H9 (cell line): ENCODE results near the gene SCN5A. TPM values are rescaled to one million over a fixed set of nuclear protein-coding genes. Genes with fewer than 3 reads are reported as not detected.

ENCODE experiments used
- DNase-seq: peaks from one replicate; pipeline ENCODE4 v3.0.0-alpha.2; 2017
- H2AFZ ChIP-seq: one replicate; pipeline ENCODE4 v1.6.1; 2013; ENCODE audit warnings: mild to moderate bottlenecking, low read length, control low read depth, moderate library complexity
- H2AK5ac ChIP-seq: 2 replicates; pipeline ENCODE4 v1.6.1; 2013; ENCODE audit warnings: low read length, control low read depth, mixed read lengths; ENCODE audit not compliant: insufficient read length
- H2BK120ac ChIP-seq: one replicate; pipeline ENCODE4 v1.6.1; 2013; ENCODE audit warnings: low read depth, mild to moderate bottlenecking, low read length, control low read depth, inconsistent platforms; ENCODE audit not compliant: poor library complexity, severe bottlenecking
- H2BK12ac ChIP-seq: 2 replicates; pipeline ENCODE4 v1.6.1; 2013; ENCODE audit warnings: low read length, control low read depth, mixed read lengths, low read depth; ENCODE audit not compliant: insufficient read length
- H2BK15ac ChIP-seq: 2 replicates; pipeline ENCODE4 v1.6.1; 2013; ENCODE audit warnings: low read depth, low read length, control low read depth
- H2BK20ac ChIP-seq: one replicate; pipeline ENCODE4 v1.6.1; 2013; ENCODE audit warnings: low read depth, mild to moderate bottlenecking, low read length, control low read depth, inconsistent platforms; ENCODE audit not compliant: poor library complexity, severe bottlenecking
- H2BK5ac ChIP-seq: 2 replicates; pipeline ENCODE4 v1.6.1; 2013; ENCODE audit warnings: low read length, control low read depth, mixed read lengths; ENCODE audit not compliant: insufficient read length
- H3K14ac ChIP-seq: 2 replicates; pipeline ENCODE4 v1.6.1; 2013; ENCODE audit warnings: low read length, control low read depth; ENCODE audit not compliant: insufficient read depth
- H3K18ac ChIP-seq: 2 replicates; pipeline ENCODE4 v1.6.1; 2013; ENCODE audit warnings: low read depth, mild to moderate bottlenecking, mixed read lengths, low read length, control low read depth; ENCODE audit not compliant: insufficient read length
- H3K23ac ChIP-seq: 2 replicates; pipeline ENCODE4 v1.6.1; 2013; ENCODE audit warnings: low read length, control low read depth, mixed read lengths, low read depth; ENCODE audit not compliant: insufficient read length
- H3K23me2 ChIP-seq: 2 replicates; pipeline ENCODE4 v1.6.1; 2013; ENCODE audit warnings: low read depth, mild to moderate bottlenecking, mixed read lengths, low read length, control low read depth; ENCODE audit not compliant: insufficient read length, poor library complexity, severe bottlenecking
- H3K27ac ChIP-seq: 2 replicates; pipeline ENCODE4 v1.5.1; 2013; ENCODE audit warnings: low read length, control low read depth, mixed read lengths, low read depth; ENCODE audit not compliant: insufficient read length
- H3K27me3 ChIP-seq: 2 replicates; pipeline ENCODE4 v1.6.1; 2013; ENCODE audit warnings: low read length, control low read depth, inconsistent platforms; ENCODE audit not compliant: insufficient read depth
- H3K4ac ChIP-seq: 2 replicates; pipeline ENCODE4 v1.6.1; 2013; ENCODE audit warnings: low read depth, mild to moderate bottlenecking, control low read depth, inconsistent platforms, low read length, moderate library complexity
- H3K4me1 ChIP-seq: 2 replicates; pipeline ENCODE4 v1.6.1; 2013; ENCODE audit warnings: low read length, control low read depth, inconsistent platforms; ENCODE audit not compliant: insufficient read depth
- H3K4me2 ChIP-seq: 2 replicates; pipeline ENCODE4 v1.6.1; 2013; ENCODE audit warnings: low read length, control low read depth, mixed read lengths; ENCODE audit not compliant: insufficient read length, insufficient read depth
- H3K56ac ChIP-seq: 2 replicates; pipeline ENCODE4 v1.6.1; 2013; ENCODE audit warnings: low read depth, mild to moderate bottlenecking, mixed read lengths, low read length, control low read depth; ENCODE audit not compliant: insufficient read length
- H3K79me1 ChIP-seq: 2 replicates; pipeline ENCODE4 v1.6.1; 2013; ENCODE audit warnings: low read depth, mild to moderate bottlenecking, moderate library complexity, low read length, control low read depth, inconsistent platforms; ENCODE audit not compliant: insufficient read depth, poor library complexity, severe bottlenecking
- H3K79me2 ChIP-seq: 2 replicates; pipeline ENCODE4 v1.6.1; 2013; ENCODE audit warnings: low read length, control low read depth, inconsistent platforms; ENCODE audit not compliant: insufficient read depth
- H3K9ac ChIP-seq: 2 replicates; pipeline ENCODE4 v1.6.1; 2013; ENCODE audit warnings: low read length, control low read depth, mixed read lengths; ENCODE audit not compliant: insufficient read length; ENCODE audit errors: extremely low read depth
- H3K9me3 ChIP-seq: one replicate; pipeline ENCODE4 v1.6.1; 2013; ENCODE audit warnings: low read depth, low read length, inconsistent platforms; ENCODE audit not compliant: control insufficient read depth
- H3T11ph ChIP-seq: one replicate; pipeline ENCODE4 v1.6.1; 2013; ENCODE audit warnings: mild to moderate bottlenecking, low read length, control low read depth, inconsistent platforms
- H4K20me1 ChIP-seq: one replicate; pipeline ENCODE4 v1.6.1; 2013; ENCODE audit not compliant: control insufficient read depth, insufficient read length, insufficient read depth
- H4K5ac ChIP-seq: 2 replicates; pipeline ENCODE4 v1.6.1; 2013; ENCODE audit warnings: low read depth, mild to moderate bottlenecking, mixed read lengths, low read length, control low read depth; ENCODE audit not compliant: insufficient read length
- H4K8ac ChIP-seq: replicated peaks from 2 replicates; pipeline ENCODE4 v1.6.1; 2013; ENCODE audit warnings: low read length, control low read depth, mixed read lengths, low read depth; ENCODE audit not compliant: insufficient read length
- H4K91ac ChIP-seq: 2 replicates; pipeline ENCODE4 v1.6.1; 2013; ENCODE audit warnings: low read depth, mild to moderate bottlenecking, moderate library complexity, mixed read lengths, low read length, control low read depth; ENCODE audit not compliant: insufficient read length
- H3K27ac Mint-ChIP-seq, 3 experiments: 2 replicates in 2 of 3; 3 replicates in 1 of 3; pipeline ENCODE4 v1.8.0; 2020 to 2021; ENCODE audit warnings: mixed read lengths in 3 of 3, mild to moderate bottlenecking in 1 of 3, moderate library complexity in 1 of 3
- H3K27me3 Mint-ChIP-seq: 2 replicates; pipeline ENCODE4 v1.8.0; 2021; ENCODE audit warnings: low read depth, mild to moderate bottlenecking, moderate library complexity, mixed read lengths
- H3K36me3 Mint-ChIP-seq, 3 experiments: 2 replicates in 2 of 3; 3 replicates in 1 of 3; pipeline ENCODE4 v1.8.0; 2020 to 2021; ENCODE audit warnings: low read depth in 3 of 3, mixed read lengths in 3 of 3; ENCODE audit not compliant: insufficient read depth in 1 of 3
- H3K4me1 Mint-ChIP-seq, 2 experiments: 2 replicates each; pipeline ENCODE4 v1.8.0; 2020; ENCODE audit warnings: mixed read lengths in 2 of 2
- H3K4me3 Mint-ChIP-seq, 2 experiments: 2 replicates in 1 of 2; 3 replicates in 1 of 2; pipeline ENCODE4 v1.8.0; 2020 to 2021; ENCODE audit warnings: mild to moderate bottlenecking in 2 of 2, mixed read lengths in 2 of 2, moderate library complexity in 1 of 2
- H3K9me3 Mint-ChIP-seq, 2 experiments: 2 replicates in 1 of 2; 3 replicates in 1 of 2; pipeline ENCODE4 v1.8.0; 2020; ENCODE audit warnings: mild to moderate bottlenecking in 2 of 2, mixed read lengths in 2 of 2, moderate library complexity in 1 of 2
- CTCF ChIP-seq: fragments of 200-600 bp; sonication (generic); conservative IDR thresholded peaks from 3 replicates; pipeline ENCODE4 v1.8.0; 2021; ENCODE audit warnings: antibody characterized with exemption, mild to moderate bottlenecking
- total RNA-seq: library from RNA; stranded (reverse); gene quantifications from 2 replicates; pipeline ENCODE4 v1.2.1, GENCODE V29; 2021

SCN5A gene
- total RNA-seq, 1 experiment from 2014 or later, result 6.5 TPM

- no peak for DNase-seq
- no peak overlapping the region for H4K5ac ChIP-seq
- Mint-ChIP-seq H3K4me1 (no peaks in the 10 kb centered on the region), H3K27ac (no peak overlapping the region), H3K4me3 (no peak overlapping the region), H3K9me3 (no peaks in the 10 kb centered on the region), H3K27me3 (no peaks in the 10 kb centered on the region), H3K36me3 (peaks cover 12 to 41% (median 22%) of the 10 kb centered on the region in 3 experiments; a peak in 6 of 7 replicates)
- H3K56ac ChIP-seq, result no peak overlapping the region
- no peaks in the 10 kb centered on the region for H3K79me1 ChIP-seq
- H4K20me1 ChIP-seq, result no peaks in the 10 kb centered on the region
- H3K79me2 ChIP-seq, result no peaks in the 10 kb centered on the region
- no peak overlapping the region for H3K14ac ChIP-seq
- no peaks in the 10 kb centered on the region for H3K4me1 ChIP-seq
- no peak overlapping the region for H2BK12ac ChIP-seq
- no peak overlapping the region for H3K4ac ChIP-seq
- H3K9ac ChIP-seq, result no peak overlapping the region
- H2BK120ac ChIP-seq, result no peak overlapping the region
- no peak overlapping the region for H4K91ac ChIP-seq
- no peak overlapping the region for H4K8ac ChIP-seq
- H2BK15ac ChIP-seq, result no peak overlapping the region
- no peak for TF ChIP-seq CTCF
- H3K23ac ChIP-seq, result no peak overlapping the region
- H2AFZ ChIP-seq, result no peak overlapping the region
- H3K18ac ChIP-seq, result no peak overlapping the region
- H2BK20ac ChIP-seq, result no peak overlapping the region
- H3K27me3 ChIP-seq, result no peaks in the 10 kb centered on the region
- H2BK5ac ChIP-seq, result no peak overlapping the region
- no peaks in the 10 kb centered on the region for H3K9me3 ChIP-seq
- H3K4me2 ChIP-seq, result no peak overlapping the region
- H2AK5ac ChIP-seq, result no peak overlapping the region
- no peak overlapping the region for H3T11ph ChIP-seq
- no peak overlapping the region for H3K27ac ChIP-seq
- H3K23me2 ChIP-seq, result no peaks in the 10 kb centered on the region
Observed at GRCh38 chr3:38510631-38511030, 138.9 kb downstream of the SCN5A start.
